HepG2 (cell line): ENCODE results near the gene TSPYL1. TPM values are rescaled to one million over a fixed set of nuclear protein-coding genes. Genes with fewer than 3 reads are reported as not detected.

Experiments used
- ATAC-seq: fragments of 200-7000 bp; cut with Tn5 transposase; 3 replicates; pipeline ENCODE4 v1.9.1; 2020; ENCODE audit warnings: mild to moderate bottlenecking, moderate library complexity
- BruUV-seq: library from RNA; stranded (reverse); fragments of 400-500 nt; replicated peaks from 2 replicates; lab custom pipeline; 2021; lab: Mats Ljungman, UMichigan
- CTCF ChIA-PET: fragments of 300-600 bp; formaldehyde crosslinking; extraction: SDS; loops from one replicate; lab custom pipeline; 2021; ENCODE audit warnings: low total read pairs, inconsistent platforms, low intra/inter-chr PET ratio; lab: Yijun Ruan, JAX
- POLR2A ChIA-PET: fragments of 350-600 bp; sonication (Branson Sonifier 250); formaldehyde crosslinking; loops from one replicate; lab custom pipeline; 2020; ENCODE audit warnings: antibody characterized with exemption, inconsistent platforms; lab: Yijun Ruan, JAX
- DNase-seq: peaks from one replicate; pipeline ENCODE4 v3.0.0-alpha.2; 2015; ENCODE audit warnings: low spot score
- FAIRE-seq: peaks from 3 replicates; lab custom pipeline; 2011; peaks lifted over from hg19 to GRCh38; lab: Jason Lieb, UNC
- H2AFZ ChIP-seq: one replicate; pipeline ENCODE4 v1.6.1; 2011; ENCODE audit warnings: low read length, inconsistent platforms
- H3K27ac ChIP-seq: fragments of 300-600 bp; 3 replicates; pipeline ENCODE4 v1.8.0; 2011; ENCODE audit warnings: mixed run types, mild to moderate bottlenecking, mixed read lengths, low read length, inconsistent platforms; ENCODE audit not compliant: insufficient read depth; ENCODE audit errors: extremely low read length
- H3K27me3 ChIP-seq, 2 experiments: fragments of 200-600 bp in 1 of 2; 2 replicates in 1 of 2; 3 replicates in 1 of 2; pipeline versions ENCODE4 v1.6.0 to v1.8.0; 2011; ENCODE audit warnings: low read length in 2 of 2, mild to moderate bottlenecking in 2 of 2, moderate library complexity in 2 of 2, inconsistent platforms in 1 of 2; ENCODE audit not compliant: insufficient read depth in 2 of 2, control insufficient read depth in 1 of 2
- H3K36me3 ChIP-seq, 2 experiments: fragments of 200-600 bp in 1 of 2; replicated peaks in 1 of 2; 2 replicates in 1 of 2; 3 replicates in 1 of 2; pipeline versions ENCODE4 v1.5.1 to v1.8.0; 2011; ENCODE audit warnings: low read length in 2 of 2, inconsistent platforms in 1 of 2; ENCODE audit not compliant: insufficient read depth in 2 of 2, control insufficient read depth in 1 of 2
- H3K4me1 ChIP-seq: 2 replicates; pipeline ENCODE4 v1.5.1; 2012; ENCODE audit warnings: low read length, inconsistent platforms; ENCODE audit not compliant: insufficient read depth
- H3K4me2 ChIP-seq: 2 replicates; pipeline ENCODE4 v1.6.0; 2011; ENCODE audit warnings: low read depth, low read length, inconsistent platforms
- H3K4me3 ChIP-seq, 3 experiments: fragments of 200-600 bp in 1 of 3; sonication (generic), shearing (Covaris generic) in 1 of 3; replicated peaks in 1 of 3; 2 replicates each; pipeline ENCODE4 v1.5.1; 2011 to 2016; ENCODE audit warnings: low read length in 3 of 3, inconsistent platforms in 2 of 3, low read depth in 2 of 3, mild to moderate bottlenecking in 2 of 3, control low read depth in 1 of 3, mixed read lengths in 1 of 3; ENCODE audit not compliant: insufficient read depth in 1 of 3
- H3K79me2 ChIP-seq: one replicate; pipeline ENCODE4 v1.6.1; 2011; ENCODE audit warnings: low read length, inconsistent platforms; ENCODE audit not compliant: insufficient read depth
- H3K9ac ChIP-seq: 2 replicates; pipeline ENCODE4 v1.6.0; 2011; ENCODE audit warnings: mild to moderate bottlenecking, low read depth, low read length, inconsistent platforms; ENCODE audit not compliant: insufficient read depth
- H3K9me3 ChIP-seq: 2 replicates; pipeline ENCODE4 v1.5.1; 2012; ENCODE audit warnings: mild to moderate bottlenecking, low read length
- H4K20me1 ChIP-seq: 2 replicates; pipeline ENCODE4 v1.6.0; 2011; ENCODE audit warnings: inconsistent platforms, mild to moderate bottlenecking, low read length, moderate library complexity; ENCODE audit not compliant: insufficient read depth
- ARID2 ChIP-seq: sonication (generic); formaldehyde crosslinking; IDR thresholded peaks from 2 replicates; pipeline ENCODE4 v1.8.1; 2022; ENCODE audit warnings: mild to moderate bottlenecking, missing genetic modification reagents, borderline replicate concordance
- BRCA1 ChIP-seq: sonication (generic); formaldehyde crosslinking; IDR thresholded peaks from 2 replicates; pipeline ENCODE4 v1.4.0; 2020; ENCODE audit warnings: missing genetic modification reagents
- CBX5 ChIP-seq: sonication (generic); formaldehyde crosslinking; IDR thresholded peaks from 2 replicates; pipeline ENCODE4 v1.4.0; 2020; ENCODE audit warnings: missing genetic modification reagents, borderline replicate concordance
- CTCF ChIP-seq: sonication (generic); formaldehyde crosslinking; IDR thresholded peaks from 2 replicates; pipeline ENCODE4 v1.5.0; 2020; ENCODE audit warnings: mild to moderate bottlenecking, missing genetic modification reagents, moderate library complexity
- HDAC1 ChIP-seq: sonication (generic); formaldehyde crosslinking; IDR thresholded peaks from 2 replicates; pipeline ENCODE4 v1.5.1; 2020; ENCODE audit warnings: mild to moderate bottlenecking, missing genetic modification reagents
- ISL2 ChIP-seq: sonication (generic); formaldehyde crosslinking; IDR thresholded peaks from 2 replicates; pipeline ENCODE4 v1.5.0; 2020; ENCODE audit warnings: missing genetic modification reagents
- KLF6 ChIP-seq: IDR thresholded peaks from 2 replicates; pipeline ENCODE4 v1.8.0; 2016; ENCODE audit warnings: missing biosample characterization, missing genetic modification reagents
- RFX1 ChIP-seq: fragments of 450-650 bp; IDR thresholded peaks from 2 replicates; pipeline ENCODE4 v1.6.1; 2017
- RFXANK ChIP-seq: IDR thresholded peaks from 2 replicates; pipeline ENCODE4 v1.6.1; 2016
- RXRB ChIP-seq: IDR thresholded peaks from 2 replicates; pipeline ENCODE4 v1.6.1; 2016; ENCODE audit warnings: borderline replicate concordance, missing genetic modification reagents, missing compliant biosample characterization
- SALL1 ChIP-seq: sonication (generic); formaldehyde crosslinking; IDR thresholded peaks from 2 replicates; pipeline ENCODE4 v1.8.0; 2022; ENCODE audit warnings: mild to moderate bottlenecking, missing genetic modification reagents
- SP4 ChIP-seq: sonication (generic); formaldehyde crosslinking; IDR thresholded peaks from 2 replicates; pipeline ENCODE4 v1.8.1; 2023; ENCODE audit warnings: mild to moderate bottlenecking, missing genetic modification reagents
- YY1 ChIP-seq: IDR thresholded peaks from 2 replicates; pipeline ENCODE4 v1.6.1; 2011; ENCODE audit warnings: low read length, low read depth, moderate library complexity, mild to moderate bottlenecking; ENCODE audit not compliant: insufficient read depth, insufficient replicate concordance
- ZBTB38 ChIP-seq: sonication (generic); formaldehyde crosslinking; IDR thresholded peaks from 2 replicates; pipeline ENCODE4 v1.5.1; 2020; ENCODE audit warnings: mild to moderate bottlenecking, missing genetic modification reagents
- ZFP82 ChIP-seq: sonication (generic); formaldehyde crosslinking; IDR thresholded peaks from 2 replicates; pipeline ENCODE4 v1.5.1; 2020; ENCODE audit warnings: mild to moderate bottlenecking, missing genetic modification reagents, borderline replicate concordance
- ZFP90 ChIP-seq: sonication (generic); formaldehyde crosslinking; IDR thresholded peaks from 2 replicates; pipeline ENCODE4 v1.8.0; 2022; ENCODE audit warnings: missing genetic modification reagents, mild to moderate bottlenecking, inconsistent platforms, borderline replicate concordance
- ZMYM2 ChIP-seq: sonication (generic); formaldehyde crosslinking; IDR thresholded peaks from 2 replicates; pipeline ENCODE4 v1.8.0; 2022; ENCODE audit warnings: mild to moderate bottlenecking, missing genetic modification reagents
- ZNF552 ChIP-seq: sonication (generic); formaldehyde crosslinking; IDR thresholded peaks from 2 replicates; pipeline ENCODE4 v1.9.0; 2022; ENCODE audit warnings: missing genetic modification reagents, mild to moderate bottlenecking, borderline replicate concordance
- ZNF777 ChIP-seq: sonication (generic); formaldehyde crosslinking; IDR thresholded peaks from 2 replicates; pipeline ENCODE4 v1.4.0; 2020; ENCODE audit warnings: missing genetic modification reagents
- ZSCAN9 ChIP-seq: IDR thresholded peaks from 2 replicates; pipeline ENCODE4 v1.6.1; 2016; ENCODE audit warnings: borderline replicate concordance
- WGBS: methylation state at CpG from one replicate; pipeline ENCODE4 v1.1.6; 2017; ENCODE audit warnings: low lambda C conversion rate; 5-methylcytosine and 5-hydroxymethylcytosine counted together
- in situ Hi-C: cut with HindIII; loops from 2 replicates; pipeline ENCODE4 v1.10.0; 2017; ENCODE audit warnings: low pct_unique_long_range_greater_than_20kb; ENCODE audit not compliant: extremely low pct_ligation_motif_present
- intact Hi-C: fragments of 100-400 bp; cut with micrococcal nuclease; formaldehyde crosslinking; loops from one replicate; pipeline ENCODE4 v1.10.0; 2022; ENCODE audit not compliant: unreplicated experiment
- polyA plus RNA-seq, 8 experiments: library from polyadenylated mRNA; depleted of rRNA in 3 of 8; stranded (reverse) in 7 of 8; unstranded in 1 of 8; fragments of >200 nt; fragmentation: Illumina TruSeq in 4 of 8; extraction: Trizol in 4 of 8; gene quantifications; 2 replicates each; pipeline versions ENCODE4 v1.2.1 to v1.2.3, GENCODE V29; 2011 to 2016; ENCODE audit warnings: low read depth in 4 of 8, missing spikeins in 1 of 8, mixed read lengths in 1 of 8; ENCODE audit not compliant: insufficient read depth in 1 of 8
- total RNA-seq, 5 experiments: library from RNA; depleted of rRNA; stranded (reverse); fragments of >200 nt; fragmentation: Illumina TruSeq; extraction: Trizol; gene quantifications; 2 replicates each; pipeline ENCODE4 v1.2.3, GENCODE V29; 2016; ENCODE audit warnings: low read depth in 1 of 5
- TF ChIP-seq, protein P1 (sequence below): sonication (generic); formaldehyde crosslinking; conservative IDR thresholded peaks from 2 replicates; pipeline ENCODE4 v1.8.1; 2023; ENCODE audit warnings: missing genetic modification reagents

TSPYL1 gene
- total and polyA plus RNA-seq, 2 of the 13 experiments (the other 11 are each of a cell fraction or from before 2014, with no cell fraction given): 28.3 to 93.0 TPM

- DNase-seq (no peak), ATAC-seq (no peak), FAIRE-seq (no peak)
- H3K27ac ChIP-seq: peak overlapping the region; percentile 87
- in situ Hi-C loops (loop anchor here (10.0 to 25.0 kb wide), 2 partner anchors 254 to 382 kb away; partner anchors contain the start of gene ZUP1), intact Hi-C loops (no loop called here)
- peak overlapping the region; percentile 89 for H2AFZ ChIP-seq
- ChIA-PET CTCF (interaction anchor here (1.1 kb wide), 1 partner anchor 12 kb away, joined by 3 read pairs; no protein-coding TSS in a partner anchor), POLR2A (interaction anchor here (0.6 to 3.0 kb wide), 12 partner anchors 9 to 336 kb away, joined by 3 to 35 read pairs (median 4); partner anchors contain the start of genes FRK, NT5DC1, RSPH4A and RWDD1)
- TSS peak; percentile 88 for BruUV-seq
- no peaks in the 10 kb centered on the region; a peak in 1 of 5 replicates for H3K27me3 ChIP-seq
- no peaks in the 10 kb centered on the region for H3K9me3 ChIP-seq
- H3K79me2 ChIP-seq: peaks cover 40% of the 10 kb centered on the region
- 0% methylated on average over 8 of the region's 8 CpGs for WGBS
- H3K9ac ChIP-seq: peak overlapping the region; percentile 97
- H3K4me3 ChIP-seq: peak overlapping the region; percentile 82 to 97 (median 87)
- H4K20me1 ChIP-seq: peaks cover 35% of the 10 kb centered on the region
- peaks cover 45% of the 10 kb centered on the region for H3K4me1 ChIP-seq
- no peaks in the 10 kb centered on the region for H3K36me3 ChIP-seq
- H3K4me2 ChIP-seq: peak overlapping the region; percentile 75
- TF ChIP-seq RFX1 (no peak), HDAC1 (no peak), CTCF (CRISPR knock-in tag) (peak; percentile 36), ZSCAN9 (no peak), ZFP82 (CRISPR knock-in tag) (peak; percentile 84; the same call in 1 of the 2 replicates), KLF6 (0 out of 2 replicates have a peak, but pooled peaks have one; percentile 3), RFXANK (CRISPR knock-in tag) (0 out of 2 replicates have a peak, but pooled peaks have one; percentile 2), ZBTB38 (no peak), BRCA1 (CRISPR knock-in tag) (0 out of 2 replicates have a peak, but pooled peaks have one; percentile 1), ZFP90 (no peak), ZNF552 (CRISPR knock-in tag) (no peak), ARID2 (0 out of 2 replicates have a peak, but pooled peaks have one; percentile 0), ZNF777 (CRISPR knock-in tag) (0 out of 2 replicates have a peak, but pooled peaks have one; percentile 15), ISL2 (CRISPR knock-in tag) (0 out of 2 replicates have a peak, but pooled peaks have one; percentile 3), SALL1 (no peak), RXRB (CRISPR knock-in tag) (no peak), YY1 (peak; percentile 79), CBX5 (CRISPR knock-in tag) (no peak), ZMYM2 (CRISPR knock-in tag) (no peak), SP4 (CRISPR knock-in tag) (no peak; the same call in 1 of the 2 replicates)
- TF ChIP-seq, protein P1, sequence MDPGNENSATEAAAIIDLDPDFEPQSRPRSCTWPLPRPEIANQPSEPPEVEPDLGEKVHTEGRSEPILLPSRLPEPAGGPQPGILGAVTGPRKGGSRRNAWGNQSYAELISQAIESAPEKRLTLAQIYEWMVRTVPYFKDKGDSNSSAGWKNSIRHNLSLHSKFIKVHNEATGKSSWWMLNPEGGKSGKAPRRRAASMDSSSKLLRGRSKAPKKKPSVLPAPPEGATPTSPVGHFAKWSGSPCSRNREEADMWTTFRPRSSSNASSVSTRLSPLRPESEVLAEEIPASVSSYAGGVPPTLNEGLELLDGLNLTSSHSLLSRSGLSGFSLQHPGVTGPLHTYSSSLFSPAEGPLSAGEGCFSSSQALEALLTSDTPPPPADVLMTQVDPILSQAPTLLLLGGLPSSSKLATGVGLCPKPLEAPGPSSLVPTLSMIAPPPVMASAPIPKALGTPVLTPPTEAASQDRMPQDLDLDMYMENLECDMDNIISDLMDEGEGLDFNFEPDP (CRISPR knock-in tag): peak; percentile 81; the same call in 1 of the 2 replicates
These were observed 617 bp upstream of the TSPYL1 start for GRCh38 chr6:116280161-116280932.
